H1 (cell line): ENCODE results near the gene MORC2. TPM values are rescaled to one million over a fixed set of nuclear protein-coding genes. Genes with fewer than 3 reads are reported as not detected.

Experiments used
- CREB1 ChIP-seq: IDR thresholded peaks from 2 replicates; pipeline ENCODE4 v1.6.1; 2012; ENCODE audit warnings: inconsistent platforms
- HDAC2 ChIP-seq, 2 experiments: fragments of 300-600 bp in 1 of 2; sonication (generic) in 1 of 2; IDR thresholded peaks; 2 replicates each; pipeline ENCODE4 v1.6.1; 2011 to 2012; ENCODE audit warnings: low read depth in 2 of 2, low read length in 2 of 2, mild to moderate bottlenecking in 2 of 2, moderate library complexity in 2 of 2, borderline replicate concordance in 1 of 2, inconsistent platforms in 1 of 2
- KDM5A ChIP-seq: fragments of 200-600 bp; IDR thresholded peaks from 2 replicates; pipeline ENCODE4 v1.7.1; 2012; ENCODE audit warnings: mild to moderate bottlenecking, low read length, inconsistent platforms, mixed read lengths
- POU5F1 ChIP-seq: IDR thresholded peaks from 2 replicates; pipeline ENCODE4 v1.6.1; 2011; ENCODE audit warnings: low read depth, mild to moderate bottlenecking, low read length, moderate library complexity
- SRF ChIP-seq: IDR thresholded peaks from 2 replicates; pipeline ENCODE4 v1.6.1; 2011; ENCODE audit warnings: mild to moderate bottlenecking, low read depth, low read length, moderate library complexity
- ZNF274 ChIP-seq: IDR thresholded peaks from 2 replicates; pipeline ENCODE4 v1.7.0; 2012; ENCODE audit warnings: low read length, borderline replicate concordance; ENCODE audit errors: extremely low read depth
- polyA plus RNA-seq, 7 experiments: library from polyadenylated mRNA; depleted of rRNA in 3 of 7; stranded (reverse) in 5 of 7; unstranded in 2 of 7; fragments of >200 nt in 5 of 7; fragments of 200-250 nt in 2 of 7; gene quantifications; 1 replicate in 5 of 7; 2 replicates in 1 of 7; 4 replicates in 1 of 7; pipeline versions ENCODE4 v1.2.1 to v1.2.3, GENCODE V29; 2011 to 2013; ENCODE audit warnings: missing spikeins in 2 of 7, mixed read lengths in 2 of 7
- total RNA-seq: library from RNA; stranded (reverse); fragmentation: NEBNext Ultra II Directional; extraction: Animal tissue kit (Norgen Biotek cat#: 25700); gene quantifications from 2 replicates; pipeline ENCODE4 v1.2.1, GENCODE V29; 2021

The MORC2 gene
- total and polyA plus RNA-seq, 2 of the 8 experiments (the other 6 are each of a cell fraction or from before 2014, with no cell fraction given): 15.4 to 68.0 TPM

GRCh38 chr22:30902496-30903357 lies 65.8 kb downstream of the MORC2 start (continued):
- no peak for TF ChIP-seq ZNF274
- no peak for TF ChIP-seq SRF
- TF ChIP-seq POU5F1: no peak
- no peak for TF ChIP-seq HDAC2 (IDR thresholded peaks at IDR 0.05; ENCODE audit: borderline replicate concordance in 1 of 2, low read depth in 2 of 2, low read length in 2 of 2)
- no peak for TF ChIP-seq KDM5A
- no peak for TF ChIP-seq CREB1
